Measurements from ENCODE around the gene MPPED1.

DNA sequence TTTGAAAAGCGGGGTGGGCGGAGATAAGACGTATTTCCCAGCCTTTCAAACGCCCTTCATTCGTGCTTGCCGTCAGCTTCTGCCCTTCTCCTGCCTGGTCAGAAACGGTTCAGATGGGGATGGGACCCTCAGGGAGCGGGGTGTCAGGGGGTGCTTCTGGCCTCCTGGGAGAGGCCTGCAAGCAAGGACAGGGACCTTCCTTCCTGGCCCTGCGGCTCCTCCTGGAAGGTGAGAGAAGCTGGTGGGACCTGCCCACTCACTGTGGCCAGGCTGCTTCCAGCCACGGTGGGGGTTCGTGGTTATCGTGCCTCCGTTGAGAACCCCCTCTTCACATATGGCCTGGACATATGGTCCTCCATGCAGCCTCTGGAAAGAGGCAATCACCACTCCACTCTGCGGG lies 104.6 kb downstream of the MPPED1 start:
- TF ChIP-seq CTCF (IDR thresholded peaks at IDR 0.05; ENCODE audit: borderline replicate concordance, extremely low read depth, low read length, poor library complexity, severe bottlenecking) (no peak), EZH2 (IDR thresholded peaks at IDR 0.05; ENCODE audit: borderline replicate concordance, low read depth, low read length, severe bottlenecking) (no peak)
